GM12878 (cell line): Measurements from ENCODE around the gene TERB1. TPM values are rescaled to one million over a fixed set of nuclear protein-coding genes. Genes with fewer than 3 reads are reported as not detected.
A peak's percentile ranks its signal among the peaks of the same experiment; 100 is the strongest.

Experiments
- ATAC-seq: fragments of 200-7000 bp; cut with Tn5 transposase; 3 replicates; pipeline ENCODE4 v1.9.1; 2020; ENCODE audit warnings: mild to moderate bottlenecking, moderate library complexity
- BruUV-seq: library from RNA; stranded (reverse); fragments of 400-500 nt; replicated peaks from 2 replicates; lab custom pipeline; 2021; lab: Mats Ljungman, UMichigan
- CTCF ChIA-PET: fragments of 300-600 bp; sonication (Branson Sonifier 250); formaldehyde crosslinking; extraction: SDS; loops from one replicate; lab custom pipeline; 2021; ENCODE audit warnings: inconsistent platforms; lab: Yijun Ruan, JAX
- POLR2A ChIA-PET: fragments of 350-600 bp; formaldehyde crosslinking; extraction: SDS; loops from one replicate; lab custom pipeline; 2021; ENCODE audit warnings: inconsistent platforms; lab: Charles Lee
- RAD21 ChIA-PET: fragments of 300-600 bp; sonication (Branson Sonifier 250); formaldehyde crosslinking; loops from one replicate; lab custom pipeline; 2023; ENCODE audit warnings: antibody characterized with exemption; ENCODE audit not compliant: unreplicated experiment; lab: Charles Lee
- SMC1A ChIA-PET: fragments of 300-600 bp; sonication (Branson Sonifier 250); formaldehyde crosslinking; loops from one replicate; lab custom pipeline; 2023; ENCODE audit not compliant: unreplicated experiment, uncharacterized antibody; lab: Charles Lee
- DNase-seq: peaks from one replicate; pipeline ENCODE4 v3.0.0-alpha.2; 2011; ENCODE audit warnings: low read depth, low spot score
- FAIRE-seq: peaks from 3 replicates; lab custom pipeline; 2011; peaks lifted over from hg19 to GRCh38; lab: Jason Lieb, UNC
- H2AFZ ChIP-seq: 2 replicates; pipeline ENCODE4 v1.6.0; 2011; ENCODE audit warnings: low read depth, low read length, control low read depth; ENCODE audit not compliant: control insufficient read depth
- H3K27ac ChIP-seq: 2 replicates; pipeline ENCODE4 v1.5.1; 2011; ENCODE audit warnings: control low read depth; ENCODE audit not compliant: control insufficient read depth, insufficient read depth
- H3K27me3 ChIP-seq, 2 experiments: replicated peaks in 1 of 2; 2 replicates each; pipeline versions ENCODE4 v1.6.0 to v1.6.1; 2011; ENCODE audit warnings: low read length in 1 of 2; ENCODE audit not compliant: control insufficient read depth in 2 of 2, insufficient read depth in 2 of 2
- H3K36me3 ChIP-seq, 2 experiments: 2 replicates each; pipeline ENCODE4 v1.5.1; 2011; ENCODE audit warnings: low read length in 1 of 2; ENCODE audit not compliant: control insufficient read depth in 2 of 2, insufficient read depth in 2 of 2
- H3K4me1 ChIP-seq: 2 replicates; pipeline ENCODE4 v1.6.1; 2011; ENCODE audit warnings: mild to moderate bottlenecking, low read length, moderate library complexity, mixed read lengths; ENCODE audit not compliant: control insufficient read depth, insufficient read depth
- H3K4me2 ChIP-seq: 2 replicates; pipeline ENCODE4 v1.6.0; 2011; ENCODE audit warnings: control low read depth; ENCODE audit not compliant: control insufficient read depth, insufficient read depth
- H3K4me3 ChIP-seq: fragments of 200-600 bp; sonication (generic); 2 replicates; pipeline ENCODE4 v1.5.1; 2016
- H3K79me2 ChIP-seq: 2 replicates; pipeline ENCODE4 v1.6.0; 2011; ENCODE audit warnings: low read length; ENCODE audit not compliant: control insufficient read depth, insufficient read depth
- H3K9ac ChIP-seq: 2 replicates; pipeline ENCODE4 v1.8.0; 2011; ENCODE audit warnings: low read length, control low read depth, mixed read lengths; ENCODE audit not compliant: control insufficient read depth, insufficient read depth
- H3K9me3 ChIP-seq: replicated peaks from 3 replicates; pipeline ENCODE4 v1.5.1; 2011; ENCODE audit warnings: mild to moderate bottlenecking, low read length; ENCODE audit not compliant: control insufficient read depth, insufficient read depth
- H4K20me1 ChIP-seq: 2 replicates; pipeline ENCODE4 v1.6.0; 2011; ENCODE audit not compliant: control insufficient read depth, insufficient read depth
- CEBPB ChIP-seq, 2 experiments: fragments of 150-350 bp in 1 of 2; IDR thresholded peaks; 2 replicates each; pipeline ENCODE4 v1.6.1; 2012 to 2014; ENCODE audit warnings: low read depth in 2 of 2, low read length in 2 of 2, borderline replicate concordance in 1 of 2, inconsistent platforms in 1 of 2
- CHD4 ChIP-seq: fragments of 200-600 bp; sonication (generic); IDR thresholded peaks from 2 replicates; pipeline ENCODE4 v1.6.1; 2016; ENCODE audit warnings: mild to moderate bottlenecking
- HDAC6 ChIP-seq: fragments of 200-600 bp; sonication (generic); IDR thresholded peaks from one replicate; pipeline ENCODE4 v1.8.0; 2017; ENCODE audit warnings: antibody characterized with exemption; ENCODE audit not compliant: unreplicated experiment
- IKZF1 ChIP-seq: fragments of 450-650 bp; conservative IDR thresholded peaks from 2 replicates; pipeline ENCODE4 v1.6.1; 2017; ENCODE audit warnings: antibody characterized with exemption, mild to moderate bottlenecking
- NR2C1 ChIP-seq: fragments of 450-650 bp; IDR thresholded peaks from 2 replicates; pipeline ENCODE4 v1.6.1; 2017; ENCODE audit warnings: antibody characterized with exemption, mild to moderate bottlenecking, moderate library complexity
- PAX8 ChIP-seq: fragments of 450-650 bp; IDR thresholded peaks from 2 replicates; pipeline ENCODE4 v1.6.1; 2017; ENCODE audit warnings: mild to moderate bottlenecking, moderate library complexity
- POU2F2 ChIP-seq: IDR thresholded peaks from 3 replicates; pipeline ENCODE4 v1.6.1; 2011; ENCODE audit warnings: low read depth, mild to moderate bottlenecking, low read length, borderline replicate concordance
- SPI1 ChIP-seq: IDR thresholded peaks from 2 replicates; pipeline ENCODE4 v1.6.1; 2011; ENCODE audit warnings: low read depth, mild to moderate bottlenecking, low read length, moderate library complexity, borderline replicate concordance; ENCODE audit not compliant: insufficient read depth
- SREBF2 ChIP-seq: IDR thresholded peaks from 2 replicates; pipeline ENCODE4 v1.6.1; 2012; ENCODE audit warnings: mild to moderate bottlenecking, low read length
- STAT1 ChIP-seq: fragments of 450-650 bp; conservative IDR thresholded peaks from 2 replicates; pipeline ENCODE4 v1.6.1; 2014; ENCODE audit warnings: antibody characterized with exemption, mild to moderate bottlenecking
- YBX1 ChIP-seq: fragments of 450-650 bp; IDR thresholded peaks from 2 replicates; pipeline ENCODE4 v1.6.1; 2016; ENCODE audit warnings: antibody characterized with exemption
- whole genome bisulfite sequencing: methylation state at CpG from one replicate; pipeline ENCODE4 v1.1.6; 2016; ENCODE audit warnings: low lambda C conversion rate; ENCODE audit not compliant: insufficient replicate concordance, insufficient coverage; ENCODE audit errors: missing lambda C conversion rate; 5-methylcytosine and 5-hydroxymethylcytosine counted together
- in situ Hi-C: fragments of 300-500 bp; cut with MboI; formaldehyde crosslinking; loops from 9 replicates; pipeline ENCODE4 v1.14.3; 2018; ENCODE audit warnings: mixed read lengths
- intact Hi-C: fragments of 100-400 bp; cut with micrococcal nuclease; formaldehyde crosslinking; loops from one replicate; pipeline ENCODE4 v1.14.2; 2022; ENCODE audit not compliant: unreplicated experiment
- polyA plus RNA-seq, 11 experiments: library from polyadenylated mRNA; depleted of rRNA in 4 of 11; unstranded in 6 of 11; stranded (reverse) in 5 of 11; fragments of >200 nt; fragmentation: Nextera tagmentation in 4 of 11; fragmentation: Illumina TruSeq in 1 of 11; extraction: Ambion mirVana in 4 of 11; extraction: Trizol in 1 of 11; gene quantifications; 1 replicate in 1 of 11; 2 replicates in 10 of 11; pipeline versions ENCODE4 v1.2.1 to v1.2.3, GENCODE V29; 2011 to 2016; ENCODE audit warnings: inconsistent platforms in 2 of 11, missing spikeins in 2 of 11, low read depth in 1 of 11
- total RNA-seq, 4 experiments: library from RNA; depleted of rRNA in 3 of 4; stranded (reverse); fragments of >200 nt in 3 of 4; fragmentation: Illumina TruSeq in 1 of 4; extraction: Trizol in 1 of 4; gene quantifications; 2 replicates each; pipeline versions ENCODE4 v1.2.1 to v1.2.3, GENCODE V29; 2013 to 2021
- TF ChIP-seq, protein P1 (sequence below): fragments of 150-350 bp; IDR thresholded peaks from 2 replicates; pipeline ENCODE4 v1.6.1; 2016; ENCODE audit warnings: low read depth, low read length
- TF ChIP-seq, protein P2 (sequence below): fragments of 450-650 bp; conservative IDR thresholded peaks from 2 replicates; pipeline ENCODE4 v1.6.1; 2017; ENCODE audit warnings: mild to moderate bottlenecking, moderate library complexity
- TF ChIP-seq, protein P3 (sequence below): fragments of 450-650 bp; IDR thresholded peaks from 2 replicates; pipeline ENCODE4 v1.6.1; 2014; ENCODE audit warnings: mild to moderate bottlenecking

Gene TERB1
- total and polyA plus RNA-seq, 10 of the 15 experiments (the other 5 are each of a cell fraction or from before 2014, with no cell fraction given), result 0.03 to 0.10 (median 0.06) TPM; not detected in 7

DNA sequence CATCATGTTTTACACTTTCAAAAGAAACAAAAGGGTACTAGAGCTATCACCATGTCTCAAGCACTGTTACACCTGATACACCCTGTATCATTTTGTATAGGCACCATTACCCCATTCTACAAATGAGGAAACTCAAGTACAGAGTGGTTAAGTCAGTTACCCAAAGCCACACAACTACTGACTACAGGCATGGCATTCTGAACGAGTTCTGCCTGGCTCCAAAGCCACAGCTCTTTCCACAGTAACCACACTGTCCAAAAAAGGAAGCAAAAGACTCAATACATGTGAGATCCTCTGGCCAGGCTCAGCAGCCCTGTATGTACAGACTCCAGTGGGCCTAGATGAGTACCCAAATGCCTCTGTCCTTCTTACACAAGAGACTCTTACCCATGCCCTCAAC is 54.7 kb downstream of the TERB1 start (continued):
- TF ChIP-seq, protein P1, sequence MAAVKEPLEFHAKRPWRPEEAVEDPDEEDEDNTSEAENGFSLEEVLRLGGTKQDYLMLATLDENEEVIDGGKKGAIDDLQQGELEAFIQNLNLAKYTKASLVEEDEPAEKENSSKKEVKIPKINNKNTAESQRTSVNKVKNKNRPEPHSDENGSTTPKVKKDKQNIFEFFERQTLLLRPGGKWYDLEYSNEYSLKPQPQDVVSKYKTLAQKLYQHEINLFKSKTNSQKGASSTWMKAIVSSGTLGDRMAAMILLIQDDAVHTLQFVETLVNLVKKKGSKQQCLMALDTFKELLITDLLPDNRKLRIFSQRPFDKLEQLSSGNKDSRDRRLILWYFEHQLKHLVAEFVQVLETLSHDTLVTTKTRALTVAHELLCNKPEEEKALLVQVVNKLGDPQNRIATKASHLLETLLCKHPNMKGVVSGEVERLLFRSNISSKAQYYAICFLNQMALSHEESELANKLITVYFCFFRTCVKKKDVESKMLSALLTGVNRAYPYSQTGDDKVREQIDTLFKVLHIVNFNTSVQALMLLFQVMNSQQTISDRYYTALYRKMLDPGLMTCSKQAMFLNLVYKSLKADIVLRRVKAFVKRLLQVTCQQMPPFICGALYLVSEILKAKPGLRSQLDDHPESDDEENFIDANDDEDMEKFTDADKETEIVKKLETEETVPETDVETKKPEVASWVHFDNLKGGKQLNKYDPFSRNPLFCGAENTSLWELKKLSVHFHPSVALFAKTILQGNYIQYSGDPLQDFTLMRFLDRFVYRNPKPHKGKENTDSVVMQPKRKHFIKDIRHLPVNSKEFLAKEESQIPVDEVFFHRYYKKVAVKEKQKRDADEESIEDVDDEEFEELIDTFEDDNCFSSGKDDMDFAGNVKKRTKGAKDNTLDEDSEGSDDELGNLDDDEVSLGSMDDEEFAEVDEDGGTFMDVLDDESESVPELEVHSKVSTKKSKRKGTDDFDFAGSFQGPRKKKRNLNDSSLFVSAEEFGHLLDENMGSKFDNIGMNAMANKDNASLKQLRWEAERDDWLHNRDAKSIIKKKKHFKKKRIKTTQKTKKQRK, result no peak
- TF ChIP-seq CEBPB (IDR thresholded peaks at IDR 0.05; ENCODE audit: borderline replicate concordance in 1 of 2, low read depth in 2 of 2, low read length in 2 of 2) (no peak), IKZF1 (peak; percentile 53), CHD4 (no peak)

DNA sequence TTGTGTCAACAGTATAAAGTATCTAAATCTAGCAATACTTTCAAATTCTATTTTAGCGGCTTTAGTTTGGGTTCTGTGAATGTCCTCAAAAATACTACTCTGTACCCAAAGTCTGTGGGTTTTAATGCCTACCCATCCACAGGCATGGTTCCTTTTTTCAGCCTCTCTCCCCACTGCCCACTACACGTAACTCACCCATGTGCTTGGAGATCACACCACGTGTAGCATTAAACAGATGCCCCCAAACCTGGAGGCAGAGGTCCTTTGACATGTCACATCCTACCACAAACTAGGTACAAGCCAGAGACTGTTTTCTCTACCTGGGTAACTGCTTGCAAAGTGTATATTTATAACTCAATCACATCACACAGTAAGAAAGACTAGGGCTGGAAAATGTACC is 55.3 kb downstream of the TERB1 start:
- FAIRE-seq (no peak), ATAC-seq (peak; percentile 4; the same call in 1 of the 3 replicates), DNase-seq (no peak)
- Histone ChIP-seq H2AFZ (no peak overlapping the region), H3K4me1 (peaks cover 7% of the 10 kb centered on the region), H3K27ac (no peak overlapping the region), H3K4me3 (no peak overlapping the region), H3K4me2 (no peak overlapping the region), H3K36me3 (peaks cover 8 to 19% of the 10 kb centered on the region in 2 experiments), H3K27me3 (no peaks in the 10 kb centered on the region), H3K9me3 (no peaks in the 10 kb centered on the region), H4K20me1 (no peaks in the 10 kb centered on the region), H3K9ac (no peak overlapping the region), H3K79me2 (peaks cover 29% of the 10 kb centered on the region)
- WGBS, result 99% methylated on average over 3 of the region's 3 CpGs
- intact Hi-C loops, result loop anchor here (5.0 kb wide), 1 partner anchor 121 kb away; no protein-coding TSS in a partner anchor
- TF ChIP-seq SPI1 (no peak), PAX8 (no peak), STAT1 (no peak), HDAC6 (no peak), NR2C1 (no peak), YBX1 (no peak), POU2F2 (no peak), SREBF2 (no peak), CHD4 (no peak)
- TF ChIP-seq, protein P2, sequence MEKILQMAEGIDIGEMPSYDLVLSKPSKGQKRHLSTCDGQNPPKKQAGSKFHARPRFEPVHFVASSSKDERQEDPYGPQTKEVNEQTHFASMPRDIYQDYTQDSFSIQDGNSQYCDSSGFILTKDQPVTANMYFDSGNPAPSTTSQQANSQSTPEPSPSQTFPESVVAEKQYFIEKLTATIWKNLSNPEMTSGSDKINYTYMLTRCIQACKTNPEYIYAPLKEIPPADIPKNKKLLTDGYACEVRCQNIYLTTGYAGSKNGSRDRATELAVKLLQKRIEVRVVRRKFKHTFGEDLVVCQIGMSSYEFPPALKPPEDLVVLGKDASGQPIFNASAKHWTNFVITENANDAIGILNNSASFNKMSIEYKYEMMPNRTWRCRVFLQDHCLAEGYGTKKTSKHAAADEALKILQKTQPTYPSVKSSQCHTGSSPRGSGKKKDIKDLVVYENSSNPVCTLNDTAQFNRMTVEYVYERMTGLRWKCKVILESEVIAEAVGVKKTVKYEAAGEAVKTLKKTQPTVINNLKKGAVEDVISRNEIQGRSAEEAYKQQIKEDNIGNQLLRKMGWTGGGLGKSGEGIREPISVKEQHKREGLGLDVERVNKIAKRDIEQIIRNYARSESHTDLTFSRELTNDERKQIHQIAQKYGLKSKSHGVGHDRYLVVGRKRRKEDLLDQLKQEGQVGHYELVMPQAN, result no peak
- TF ChIP-seq, protein P3, sequence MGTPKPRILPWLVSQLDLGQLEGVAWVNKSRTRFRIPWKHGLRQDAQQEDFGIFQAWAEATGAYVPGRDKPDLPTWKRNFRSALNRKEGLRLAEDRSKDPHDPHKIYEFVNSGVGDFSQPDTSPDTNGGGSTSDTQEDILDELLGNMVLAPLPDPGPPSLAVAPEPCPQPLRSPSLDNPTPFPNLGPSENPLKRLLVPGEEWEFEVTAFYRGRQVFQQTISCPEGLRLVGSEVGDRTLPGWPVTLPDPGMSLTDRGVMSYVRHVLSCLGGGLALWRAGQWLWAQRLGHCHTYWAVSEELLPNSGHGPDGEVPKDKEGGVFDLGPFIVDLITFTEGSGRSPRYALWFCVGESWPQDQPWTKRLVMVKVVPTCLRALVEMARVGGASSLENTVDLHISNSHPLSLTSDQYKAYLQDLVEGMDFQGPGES, result no peak
- POLR2A ChIA-PET, result interaction anchor here (0.6 kb wide), 1 partner anchor 11 kb away, joined by 3 read pairs; no protein-coding TSS in a partner anchor
- SMC1A ChIA-PET, result interaction anchor here (0.5 to 1.7 kb wide), 2 partner anchors 9 to 746 kb away, joined by 3 to 4 read pairs; no protein-coding TSS in a partner anchor
- in situ Hi-C loops, result no loop called here
- no TSS peak for BruUV-seq
- CTCF ChIA-PET, result interaction anchor here (1.0 to 1.4 kb wide), 3 partner anchors 9 to 339 kb away, joined by 3 to 6 read pairs (median 4); no protein-coding TSS in a partner anchor
- RAD21 ChIA-PET, result interaction anchor here (0.6 kb wide), 1 partner anchor 10 kb away, joined by 4 read pairs; no protein-coding TSS in a partner anchor
